Natural killer cell treated with Interleukin-12 subunit alpha and Interleukin-12 subunit beta and Interleukin-15 and Interleukin-18, amount 100 ng/mL, for 72 hours (primary cell): Measurements from ENCODE around the gene PIP5K1B. TPM values are rescaled to one million over a fixed set of nuclear protein-coding genes. Genes with fewer than 3 reads are reported as not detected.
A peak's percentile ranks its signal among the peaks of the same experiment; 100 is the strongest.

Source experiments
- ATAC-seq, 2 donors: fragments of 150-1000 bp; cut with Tn5 transposase in 1 of 2; sonication (Bioruptor Pico), chemical (Tn5 transposase) in 1 of 2; 2 replicates each; pipeline ENCODE4 v1.10.0; 2021
- DNase-seq: peaks from one replicate; pipeline ENCODE4 v3.0.0; 2022; ENCODE audit warnings: low spot score
- H3K27ac Mint-ChIP-seq, 2 donors: 1 replicate in 1 of 2; 2 replicates in 1 of 2; pipeline ENCODE4 v1.8.0; 2022; ENCODE audit warnings: mixed read lengths in 2 of 2, mild to moderate bottlenecking in 1 of 2, moderate library complexity in 1 of 2
- H3K27me3 Mint-ChIP-seq, 2 donors: 1 replicate in 1 of 2; 2 replicates in 1 of 2; pipeline ENCODE4 v1.8.0; 2022; ENCODE audit warnings: mixed read lengths in 2 of 2
- H3K36me3 Mint-ChIP-seq: one replicate; pipeline ENCODE4 v1.8.0; 2022; ENCODE audit warnings: mixed read lengths
- H3K4me1 Mint-ChIP-seq, 2 donors: 1 replicate in 1 of 2; 2 replicates in 1 of 2; pipeline ENCODE4 v1.8.0; 2022; ENCODE audit warnings: low read depth in 2 of 2, mixed read lengths in 2 of 2, mild to moderate bottlenecking in 1 of 2
- H3K4me3 Mint-ChIP-seq: one replicate; pipeline ENCODE4 v1.8.0; 2022; ENCODE audit warnings: mixed read lengths
- H3K9me3 Mint-ChIP-seq: 2 replicates; pipeline ENCODE4 v1.8.0; 2022; ENCODE audit warnings: mixed read lengths
- total RNA-seq, 2 donors: library from RNA; stranded (reverse); gene quantifications; one replicate each; pipeline ENCODE4 v1.2.3, GENCODE V29; 2022

The PIP5K1B gene
- total RNA-seq, 2 donors from 2014 or later: 0.24 to 0.73 TPM

- ATAC-seq (no peak), DNase-seq (no peak)
- peaks cover 0 to 3% of the 10 kb centered on the region in 2 donors for H3K4me1 Mint-ChIP-seq
- no peaks in the 10 kb centered on the region for H3K9me3 Mint-ChIP-seq
- H3K4me3 Mint-ChIP-seq: no peak overlapping the region
- no peak overlapping the region for H3K27ac Mint-ChIP-seq
- no peaks in the 10 kb centered on the region for H3K36me3 Mint-ChIP-seq
- H3K27me3 Mint-ChIP-seq: peaks cover 14 to 15% of the 10 kb centered on the region in 2 donors
These were observed 248.7 kb downstream of the PIP5K1B start for GRCh38 chr9:68953771-68954170.

DNA sequence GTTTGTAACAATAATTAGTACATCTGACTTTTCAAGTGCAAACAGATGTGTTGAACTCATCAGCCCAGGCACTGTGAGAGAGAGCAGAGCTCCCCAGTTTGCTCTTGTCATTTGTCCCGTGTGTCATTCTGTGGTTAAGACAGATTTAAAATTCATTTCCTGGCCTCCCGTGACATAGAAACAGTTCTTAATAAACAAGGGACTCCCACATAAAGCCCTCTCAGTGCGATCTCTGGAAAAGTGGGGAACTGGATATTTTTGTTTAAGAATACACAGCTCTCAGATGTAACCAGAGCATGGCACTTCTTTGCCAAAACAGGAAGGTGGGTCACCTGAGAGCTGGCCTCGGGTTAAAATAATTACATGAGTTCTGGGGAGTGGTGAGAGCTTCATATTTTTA, 250.3 kb downstream of the PIP5K1B start:
- no peaks in the 10 kb centered on the region for H3K9me3 Mint-ChIP-seq
- H3K27me3 Mint-ChIP-seq: peaks cover 17 to 18% of the 10 kb centered on the region in 2 donors
- H3K4me1 Mint-ChIP-seq: peaks cover 0 to 3% of the 10 kb centered on the region in 2 donors
- no peak overlapping the region for H3K4me3 Mint-ChIP-seq
- no peaks in the 10 kb centered on the region for H3K36me3 Mint-ChIP-seq
- H3K27ac Mint-ChIP-seq: no peak overlapping the region
- DNase-seq: no peak
- ATAC-seq: no peak

DNA sequence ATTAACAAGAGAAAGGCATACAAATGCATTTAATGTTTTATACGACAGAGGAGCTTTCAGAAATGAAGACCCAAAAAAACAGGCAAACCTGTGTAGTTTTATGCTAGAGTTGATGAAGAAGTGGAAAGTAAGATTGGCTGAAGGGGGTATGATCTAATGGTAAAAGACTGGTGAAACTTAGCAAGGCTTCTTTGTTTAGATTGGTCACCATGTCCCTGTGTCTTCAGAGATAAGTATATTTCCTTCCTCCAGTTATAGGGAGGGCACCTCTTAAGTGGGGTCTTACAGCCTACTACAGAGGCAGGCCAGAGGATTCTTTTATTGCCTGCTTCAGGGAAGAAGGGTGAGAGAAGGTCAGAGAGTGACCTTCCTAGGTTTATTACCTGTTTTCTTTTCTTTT, 252.4 kb downstream of the PIP5K1B start:
- Mint-ChIP-seq H3K4me1 (peaks cover 0 to 3% of the 10 kb centered on the region in 2 donors), H3K36me3 (no peaks in the 10 kb centered on the region), H3K27ac (no peak overlapping the region), H3K9me3 (no peaks in the 10 kb centered on the region), H3K4me3 (no peak overlapping the region), H3K27me3 (peaks cover 16 to 23% of the 10 kb centered on the region in 2 donors)
- DNase-seq (no peak), ATAC-seq (no peak)

GRCh38 chr9:68961587-68961986, 256.5 kb downstream of the PIP5K1B start:
- Mint-ChIP-seq H3K9me3 (no peaks in the 10 kb centered on the region), H3K4me1 (no peaks in the 10 kb centered on the region), H3K36me3 (no peaks in the 10 kb centered on the region), H3K27me3 (peaks cover 8 to 15% of the 10 kb centered on the region in 2 donors), H3K27ac (no peak overlapping the region), H3K4me3 (no peak overlapping the region)
- no peak for DNase-seq
- ATAC-seq: no peak

- DNase-seq: no peak
- H3K27me3 Mint-ChIP-seq: peaks cover 8 to 15% of the 10 kb centered on the region in 2 donors
- no peak for ATAC-seq
- no peak overlapping the region for H3K4me3 Mint-ChIP-seq
- H3K36me3 Mint-ChIP-seq: no peaks in the 10 kb centered on the region
- no peaks in the 10 kb centered on the region for H3K9me3 Mint-ChIP-seq
- no peaks in the 10 kb centered on the region for H3K4me1 Mint-ChIP-seq
- no peak overlapping the region for H3K27ac Mint-ChIP-seq
These were observed 258.4 kb downstream of the PIP5K1B start for GRCh38 chr9:68963416-68963815.

DNA sequence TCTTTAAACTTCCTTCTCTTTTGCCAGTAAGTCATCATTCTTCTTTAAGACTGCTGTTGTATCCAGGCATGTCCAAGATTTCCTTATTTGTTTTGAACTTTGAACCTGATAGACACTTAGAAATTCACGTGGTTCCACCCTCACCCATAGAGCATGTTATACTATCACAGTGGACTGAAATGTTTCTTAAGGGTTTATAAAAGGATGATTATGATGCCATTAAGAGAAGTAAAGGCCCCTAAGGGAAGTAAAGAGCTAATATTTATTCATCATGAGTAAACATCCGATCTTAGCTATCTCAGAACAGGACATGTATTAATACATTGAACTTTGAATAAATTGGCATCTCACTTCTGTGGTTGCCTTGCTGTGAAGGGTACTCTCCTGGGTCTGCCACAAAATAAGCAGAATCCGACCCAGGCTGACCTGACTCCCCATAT, 259.1 kb downstream of the PIP5K1B start:
- H3K27ac Mint-ChIP-seq: no peak overlapping the region
- peaks cover 8 to 15% of the 10 kb centered on the region in 2 donors for H3K27me3 Mint-ChIP-seq
- H3K36me3 Mint-ChIP-seq: no peaks in the 10 kb centered on the region
- no peaks in the 10 kb centered on the region for H3K4me1 Mint-ChIP-seq
- H3K4me3 Mint-ChIP-seq: no peak overlapping the region
- DNase-seq (no peak), ATAC-seq (no peak)
- no peaks in the 10 kb centered on the region for H3K9me3 Mint-ChIP-seq

DNA sequence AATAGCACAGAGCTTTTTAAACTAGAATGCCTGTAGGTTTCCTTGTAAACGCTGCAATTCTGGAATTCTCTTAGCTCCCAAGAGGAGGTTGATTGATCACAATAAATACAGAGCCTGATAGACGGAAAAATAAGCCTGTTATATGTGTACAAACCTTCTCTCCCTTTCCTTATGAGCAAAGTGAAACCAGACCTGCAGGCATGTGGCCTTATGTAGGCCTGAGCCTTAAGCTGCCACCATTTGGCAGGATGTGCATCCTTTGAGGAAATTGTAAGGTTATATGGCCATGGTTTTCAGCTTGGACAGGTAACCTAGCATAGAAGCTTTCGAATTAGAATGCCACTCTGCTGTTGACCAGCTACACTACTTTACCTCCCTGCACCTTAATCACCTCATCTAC, 259.7 kb downstream of the PIP5K1B start:
- Mint-ChIP-seq H3K27ac (no peak overlapping the region), H3K36me3 (no peaks in the 10 kb centered on the region), H3K27me3 (peaks cover 8 to 14% of the 10 kb centered on the region in 2 donors), H3K4me3 (no peak overlapping the region), H3K4me1 (no peaks in the 10 kb centered on the region), H3K9me3 (no peaks in the 10 kb centered on the region)
- DNase-seq (no peak), ATAC-seq (no peak)

DNA sequence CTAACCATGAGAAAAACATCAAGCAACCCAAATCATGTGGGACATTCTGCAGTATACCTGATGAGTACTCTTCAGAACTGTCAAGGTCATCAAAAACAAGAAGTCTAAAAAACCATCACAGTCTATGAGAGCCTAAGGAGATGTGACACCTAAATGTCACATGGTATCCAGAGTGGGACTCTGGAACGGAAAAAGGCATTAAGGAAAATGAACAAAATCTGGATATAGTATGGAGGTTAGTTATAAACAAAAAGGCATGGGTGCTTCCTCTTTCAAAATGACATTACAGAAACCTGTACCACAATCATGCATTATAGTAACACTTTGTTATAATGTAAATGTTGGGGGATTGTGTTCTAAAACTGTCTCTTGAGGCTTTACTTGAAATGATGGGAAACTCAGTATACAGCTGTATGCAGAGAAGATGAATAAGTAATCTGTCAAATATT, 261.5 kb downstream of the PIP5K1B start:
- H3K36me3 Mint-ChIP-seq: no peaks in the 10 kb centered on the region
- H3K4me3 Mint-ChIP-seq: no peak overlapping the region
- no peaks in the 10 kb centered on the region for H3K4me1 Mint-ChIP-seq
- DNase-seq (no peak), ATAC-seq (no peak)
- no peak overlapping the region for H3K27ac Mint-ChIP-seq
- H3K9me3 Mint-ChIP-seq: no peaks in the 10 kb centered on the region
- peaks cover 0 to 4% of the 10 kb centered on the region in 2 donors for H3K27me3 Mint-ChIP-seq

DNA sequence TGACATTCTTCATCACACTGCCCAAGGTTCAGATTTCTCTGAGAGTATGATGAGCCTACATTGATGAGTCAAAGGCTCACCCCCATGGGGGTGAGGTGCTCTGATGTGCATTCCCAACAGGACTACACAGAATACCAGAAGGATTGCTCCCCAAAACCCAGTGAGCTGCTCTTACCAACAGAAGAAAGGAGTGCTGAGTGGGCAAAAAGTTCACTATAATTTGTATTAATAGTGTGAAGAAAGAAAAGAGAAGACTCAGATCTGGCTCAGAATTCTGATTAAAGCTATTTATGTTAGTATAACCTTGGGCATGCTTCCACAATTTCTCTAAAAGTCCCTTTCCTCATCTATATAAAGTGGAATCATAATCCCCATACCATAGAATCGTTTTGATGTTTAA, 262.8 kb downstream of the PIP5K1B start:
- no peak for ATAC-seq
- no peaks in the 10 kb centered on the region for H3K4me1 Mint-ChIP-seq

GRCh38 chr9:68969538-68969937, 264.5 kb downstream of the PIP5K1B start:
- Mint-ChIP-seq H3K27ac (no peak overlapping the region), H3K27me3 (no peaks in the 10 kb centered on the region), H3K4me3 (no peak overlapping the region), H3K4me1 (no peaks in the 10 kb centered on the region), H3K36me3 (no peaks in the 10 kb centered on the region), H3K9me3 (no peaks in the 10 kb centered on the region)
- ATAC-seq: no peak
- DNase-seq: no peak

More for the DNA sequence above, 262.8 kb downstream of the PIP5K1B start:
- no peaks in the 10 kb centered on the region for H3K36me3 Mint-ChIP-seq
- no peaks in the 10 kb centered on the region for H3K9me3 Mint-ChIP-seq
- H3K27ac Mint-ChIP-seq: no peak overlapping the region
- no peaks in the 10 kb centered on the region for H3K27me3 Mint-ChIP-seq
- no peak for DNase-seq
- H3K4me3 Mint-ChIP-seq: no peak overlapping the region

DNA sequence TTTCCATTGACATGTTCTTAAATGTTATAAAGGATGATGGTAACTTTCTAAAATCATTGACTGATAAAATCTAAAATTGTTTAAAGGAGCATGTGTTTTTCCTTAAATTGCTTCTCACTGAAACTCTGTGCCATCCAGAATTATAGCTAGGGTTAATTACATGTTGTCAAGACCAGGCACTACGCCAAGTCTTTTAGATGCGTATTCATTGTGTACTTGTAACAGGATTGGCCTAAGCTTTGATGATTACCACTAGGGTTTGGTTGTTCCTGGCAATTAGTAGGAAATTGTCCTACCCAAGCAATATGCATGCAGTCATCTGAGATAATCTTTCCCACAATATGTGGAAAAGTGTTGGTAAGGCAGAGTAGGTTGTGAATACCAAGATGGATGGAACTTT, 265.1 kb downstream of the PIP5K1B start:
- ATAC-seq (no peak), DNase-seq (no peak)
- Mint-ChIP-seq H3K36me3 (no peaks in the 10 kb centered on the region), H3K27me3 (no peaks in the 10 kb centered on the region), H3K4me1 (no peaks in the 10 kb centered on the region), H3K4me3 (no peak overlapping the region), H3K27ac (no peak overlapping the region), H3K9me3 (no peaks in the 10 kb centered on the region)

DNA sequence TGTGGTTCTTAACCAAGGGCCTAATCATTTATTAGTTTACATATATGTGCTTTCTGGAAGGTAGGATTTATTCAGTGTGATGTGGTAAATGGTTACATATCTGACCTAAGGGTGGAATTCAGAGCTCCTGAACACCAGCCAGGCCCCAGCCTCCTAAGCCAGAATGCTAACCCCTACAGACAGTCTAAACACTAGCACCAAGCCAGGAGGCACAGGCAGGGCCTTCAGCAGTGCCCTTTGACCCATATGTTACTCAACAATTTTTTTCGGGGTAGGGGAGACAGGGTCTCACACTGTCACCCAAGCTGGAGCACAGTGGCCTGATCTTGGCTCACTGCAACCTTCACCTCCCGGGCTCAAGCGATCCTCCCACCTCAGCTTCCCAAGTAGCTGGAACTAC, 268.6 kb downstream of the PIP5K1B start:
- no peaks in the 10 kb centered on the region for H3K36me3 Mint-ChIP-seq
- H3K9me3 Mint-ChIP-seq: no peaks in the 10 kb centered on the region
- DNase-seq (no peak), ATAC-seq (no peak)
- peaks cover 0 to 3% of the 10 kb centered on the region in 2 donors for H3K4me1 Mint-ChIP-seq
- no peak overlapping the region for H3K4me3 Mint-ChIP-seq
- H3K27me3 Mint-ChIP-seq: no peaks in the 10 kb centered on the region
- peak overlapping the region in 1 of 2 donors; percentile 18 for H3K27ac Mint-ChIP-seq

- no peaks in the 10 kb centered on the region for H3K36me3 Mint-ChIP-seq
- peak; percentile 73 to 90 for ATAC-seq
- no peaks in the 10 kb centered on the region for H3K27me3 Mint-ChIP-seq
- H3K9me3 Mint-ChIP-seq: no peaks in the 10 kb centered on the region
- H3K27ac Mint-ChIP-seq: peak overlapping the region in 1 of 2 donors; percentile 18
- no peak overlapping the region for H3K4me3 Mint-ChIP-seq
- no peak for DNase-seq
- peaks cover 4 to 7% of the 10 kb centered on the region in 2 donors for H3K4me1 Mint-ChIP-seq
These were observed 269.4 kb downstream of the PIP5K1B start for GRCh38 chr9:68974431-68974830.

DNA sequence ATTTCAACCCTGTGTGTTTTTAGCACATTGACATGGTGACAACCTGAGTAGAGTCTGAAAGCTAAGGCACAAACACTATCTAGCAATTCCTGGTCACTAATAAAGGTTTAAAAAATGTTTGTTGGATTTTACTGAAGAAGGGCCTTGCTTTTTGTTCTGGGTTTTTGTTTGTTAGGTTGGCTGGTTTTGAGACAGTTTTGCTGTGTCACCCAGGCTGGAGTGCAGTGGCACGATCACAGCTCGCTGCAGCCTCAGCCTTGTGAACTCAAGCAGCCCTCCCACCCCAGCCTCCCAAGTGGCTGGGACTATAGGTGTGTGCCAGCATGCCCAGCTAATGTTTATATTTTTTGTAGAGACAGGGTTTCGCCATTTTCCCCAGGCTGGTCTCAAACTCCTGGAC, 269.9 kb downstream of the PIP5K1B start:
- DNase-seq: no peak
- ATAC-seq: no peak
- Mint-ChIP-seq H3K4me3 (no peak overlapping the region), H3K36me3 (no peaks in the 10 kb centered on the region), H3K27ac (no peak overlapping the region), H3K4me1 (peaks cover 8 to 11% of the 10 kb centered on the region in 2 donors), H3K9me3 (no peaks in the 10 kb centered on the region), H3K27me3 (no peaks in the 10 kb centered on the region)

GRCh38 chr9:68975365-68976043, 270.5 kb downstream of the PIP5K1B start:
- no peak overlapping the region for H3K4me3 Mint-ChIP-seq
- DNase-seq: no peak
- no peak overlapping the region for H3K27ac Mint-ChIP-seq
- H3K4me1 Mint-ChIP-seq: peaks cover 8 to 11% of the 10 kb centered on the region in 2 donors
- H3K36me3 Mint-ChIP-seq: no peaks in the 10 kb centered on the region
- no peak for ATAC-seq
- H3K9me3 Mint-ChIP-seq: no peaks in the 10 kb centered on the region
- H3K27me3 Mint-ChIP-seq: no peaks in the 10 kb centered on the region
